Muscle layer of duodenum (tissue), 2 donors: ENCODE measurements around the gene PCSK5.

Experiments
- H3K27ac ChIP-seq: one replicate; pipeline ENCODE4 v1.7.0; 2013; ENCODE audit warnings: mild to moderate bottlenecking, low read length
- H3K27me3 ChIP-seq: one replicate; pipeline ENCODE4 v1.7.0; 2013; ENCODE audit warnings: low read depth, mild to moderate bottlenecking, control low read depth, low read length
- H3K36me3 ChIP-seq, 2 donors: one replicate each; pipeline ENCODE4 v1.7.0; 2013; ENCODE audit warnings: low read length in 2 of 2, control low read depth in 1 of 2, mild to moderate bottlenecking in 1 of 2; ENCODE audit not compliant: insufficient read depth in 2 of 2, control insufficient read depth in 1 of 2
- H3K4me1 ChIP-seq, 2 donors: one replicate each; pipeline ENCODE4 v1.7.0; 2013; ENCODE audit warnings: low read length in 2 of 2, mild to moderate bottlenecking in 2 of 2, control low read depth in 1 of 2, moderate library complexity in 1 of 2; ENCODE audit not compliant: insufficient read depth in 2 of 2, control insufficient read depth in 1 of 2
- H3K4me3 ChIP-seq, 2 donors: one replicate each; pipeline ENCODE4 v1.7.0; 2013; ENCODE audit warnings: low read length in 2 of 2, low read depth in 1 of 2, mild to moderate bottlenecking in 1 of 2
- H3K9me3 ChIP-seq, 2 donors: one replicate each; pipeline ENCODE4 v1.7.0; 2013; ENCODE audit warnings: low read length in 2 of 2, control low read depth in 1 of 2, mild to moderate bottlenecking in 1 of 2; ENCODE audit not compliant: control insufficient read depth in 1 of 2
- donor health status: healthy.

The PCSK5 gene

GRCh38 chr9:76090330-76090729, 199.9 kb downstream of the PCSK5 start:
- no peak overlapping the region for H3K4me3 ChIP-seq
- H3K9me3 ChIP-seq, result no peaks in the 10 kb centered on the region
- no peak overlapping the region for H3K27ac ChIP-seq
- H3K36me3 ChIP-seq, result peaks cover 4 to 11% of the 10 kb centered on the region in 2 donors
- peaks cover 0 to 4% of the 10 kb centered on the region in 2 donors for H3K4me1 ChIP-seq
- no peaks in the 10 kb centered on the region for H3K27me3 ChIP-seq

DNA sequence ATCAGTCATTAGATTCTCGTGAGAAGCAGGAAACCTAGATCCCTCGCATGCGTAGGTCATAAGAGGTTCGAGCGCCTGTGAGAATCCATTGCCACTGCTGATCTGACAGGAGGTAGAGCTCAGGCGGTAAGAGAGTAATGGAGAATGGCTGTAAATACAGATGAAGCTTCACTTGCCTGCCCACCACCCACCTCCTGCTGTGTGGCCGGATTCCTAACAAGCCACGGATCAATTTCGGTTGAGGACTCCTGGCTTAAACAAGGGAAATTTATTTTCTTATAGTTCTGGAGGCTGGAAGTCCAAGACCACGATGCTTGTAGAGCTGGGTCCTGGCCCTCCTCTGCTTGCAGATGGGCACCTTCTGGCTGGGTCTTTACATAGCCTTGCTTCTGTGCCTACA, 200.4 kb downstream of the PCSK5 start:
- Histone ChIP-seq H3K27me3 (no peaks in the 10 kb centered on the region), H3K4me1 (no peaks in the 10 kb centered on the region), H3K9me3 (no peaks in the 10 kb centered on the region), H3K4me3 (no peak overlapping the region), H3K27ac (no peak overlapping the region), H3K36me3 (peaks cover 7 to 11% of the 10 kb centered on the region in 2 donors)

- Histone ChIP-seq H3K4me1 (no peaks in the 10 kb centered on the region), H3K36me3 (peaks cover 8 to 12% of the 10 kb centered on the region in 2 donors), H3K4me3 (no peak overlapping the region), H3K27ac (no peak overlapping the region), H3K9me3 (no peaks in the 10 kb centered on the region), H3K27me3 (no peaks in the 10 kb centered on the region)
Observed at GRCh38 chr9:76092572-76092971, 202.1 kb downstream of the PCSK5 start.

GRCh38 chr9:76095585-76095984, 205.1 kb downstream of the PCSK5 start:
- Histone ChIP-seq H3K9me3 (no peaks in the 10 kb centered on the region), H3K27ac (no peak overlapping the region), H3K4me3 (no peak overlapping the region), H3K4me1 (no peaks in the 10 kb centered on the region), H3K36me3 (peaks cover 12 to 18% of the 10 kb centered on the region in 2 donors), H3K27me3 (no peaks in the 10 kb centered on the region)

- no peak overlapping the region for H3K27ac ChIP-seq
- H3K4me3 ChIP-seq, result no peak overlapping the region
- H3K36me3 ChIP-seq, result peaks cover 12 to 15% of the 10 kb centered on the region in 2 donors
- H3K4me1 ChIP-seq, result peaks cover 0 to 12% of the 10 kb centered on the region in 2 donors
- no peaks in the 10 kb centered on the region for H3K9me3 ChIP-seq
- H3K27me3 ChIP-seq, result no peaks in the 10 kb centered on the region
Observed at GRCh38 chr9:76099516-76099915, 209.0 kb downstream of the PCSK5 start.

- Histone ChIP-seq H3K27me3 (no peaks in the 10 kb centered on the region), H3K27ac (no peak overlapping the region), H3K4me3 (no peak overlapping the region), H3K36me3 (peaks cover 11 to 12% of the 10 kb centered on the region in 2 donors), H3K9me3 (no peaks in the 10 kb centered on the region), H3K4me1 (peaks cover 0 to 12% of the 10 kb centered on the region in 2 donors)
Observed at GRCh38 chr9:76101075-76101474, 210.6 kb downstream of the PCSK5 start.

- Histone ChIP-seq H3K27ac (no peak overlapping the region), H3K4me1 (peaks cover 0 to 12% of the 10 kb centered on the region in 2 donors), H3K4me3 (no peak overlapping the region), H3K36me3 (peaks cover 11 to 12% of the 10 kb centered on the region in 2 donors), H3K27me3 (no peaks in the 10 kb centered on the region), H3K9me3 (no peaks in the 10 kb centered on the region)
Observed at GRCh38 chr9:76101491-76101890, 211.0 kb downstream of the PCSK5 start.

GRCh38 chr9:76101947-76102346, 211.5 kb downstream of the PCSK5 start:
- no peak overlapping the region for H3K4me3 ChIP-seq
- H3K4me1 ChIP-seq, result peaks cover 0 to 12% of the 10 kb centered on the region in 2 donors
- H3K27me3 ChIP-seq, result no peaks in the 10 kb centered on the region
- no peak overlapping the region for H3K27ac ChIP-seq
- H3K9me3 ChIP-seq, result no peaks in the 10 kb centered on the region
- peaks cover 11 to 12% of the 10 kb centered on the region in 2 donors for H3K36me3 ChIP-seq

DNA sequence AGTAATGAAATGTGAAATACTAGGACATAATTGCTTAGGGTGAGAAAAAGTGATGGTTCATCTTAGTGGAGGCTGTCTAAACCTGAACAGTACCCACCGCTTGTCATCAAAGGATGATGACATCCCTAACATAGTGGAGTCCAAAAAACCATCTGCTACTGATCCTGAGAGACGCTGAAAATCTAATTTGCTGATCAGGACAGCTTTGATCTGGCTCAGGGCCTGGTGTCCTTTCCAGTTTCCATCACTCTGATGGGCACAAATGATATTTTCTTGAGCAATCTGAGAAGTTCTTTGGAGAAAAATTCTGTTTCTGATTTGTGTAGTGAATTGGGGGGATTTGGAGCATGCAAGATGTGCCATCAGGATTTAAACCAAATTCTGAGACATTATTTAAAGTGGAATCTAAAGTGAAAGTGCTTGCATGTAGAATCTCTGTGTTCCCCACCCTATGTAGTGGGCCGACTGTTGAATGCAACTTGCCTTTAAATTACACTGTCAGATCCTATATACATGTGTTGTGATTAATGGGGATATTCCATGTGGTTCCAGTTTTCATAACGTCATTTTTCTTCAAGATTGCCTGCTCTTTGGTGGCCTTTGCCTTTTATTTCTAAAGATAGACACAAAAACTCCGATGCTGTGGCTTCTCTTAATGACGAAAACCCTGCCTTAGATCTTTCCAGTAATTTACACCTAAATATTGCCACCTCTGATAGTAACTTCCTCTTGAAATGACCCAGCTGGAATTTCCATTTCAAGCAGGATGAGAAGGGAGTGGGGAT, 213.2 kb downstream of the PCSK5 start:
- Histone ChIP-seq H3K27ac (no peak overlapping the region), H3K4me3 (no peak overlapping the region), H3K36me3 (peaks cover 0 to under 1% of the 10 kb centered on the region in 2 donors), H3K27me3 (no peaks in the 10 kb centered on the region), H3K9me3 (no peaks in the 10 kb centered on the region), H3K4me1 (peaks cover 0 to 12% of the 10 kb centered on the region in 2 donors)

- no peaks in the 10 kb centered on the region for H3K27me3 ChIP-seq
- no peak overlapping the region for H3K27ac ChIP-seq
- no peak overlapping the region for H3K4me3 ChIP-seq
- no peaks in the 10 kb centered on the region for H3K9me3 ChIP-seq
- no peaks in the 10 kb centered on the region for H3K36me3 ChIP-seq
- H3K4me1 ChIP-seq, result no peaks in the 10 kb centered on the region
Observed at GRCh38 chr9:76107482-76107881, 217.0 kb downstream of the PCSK5 start.

GRCh38 chr9:76109953-76110352, 219.5 kb downstream of the PCSK5 start:
- H3K4me1 ChIP-seq, result peaks cover 0 to 5% of the 10 kb centered on the region in 2 donors
- H3K4me3 ChIP-seq, result no peak overlapping the region
- no peaks in the 10 kb centered on the region for H3K36me3 ChIP-seq
- no peak overlapping the region for H3K27ac ChIP-seq
- H3K27me3 ChIP-seq, result no peaks in the 10 kb centered on the region
- H3K9me3 ChIP-seq, result no peaks in the 10 kb centered on the region

GRCh38 chr9:76112151-76112550, 221.7 kb downstream of the PCSK5 start:
- peaks cover 0 to 5% of the 10 kb centered on the region in 2 donors for H3K4me1 ChIP-seq
- no peaks in the 10 kb centered on the region for H3K9me3 ChIP-seq
- H3K27me3 ChIP-seq, result no peaks in the 10 kb centered on the region
- H3K36me3 ChIP-seq, result no peaks in the 10 kb centered on the region
- H3K4me3 ChIP-seq, result no peak overlapping the region
- no peak overlapping the region for H3K27ac ChIP-seq
